HepG2 (cell line): ENCODE measurements around the gene CMC1. TPM values are rescaled to one million over a fixed set of nuclear protein-coding genes. Genes with fewer than 3 reads are reported as not detected.

Experiments used
- ELF1 ChIP-seq: sonication (generic); formaldehyde crosslinking; IDR thresholded peaks from 2 replicates; pipeline ENCODE4 v1.4.0; 2020; ENCODE audit warnings: missing genetic modification reagents
- ELF4 ChIP-seq: sonication (generic); formaldehyde crosslinking; IDR thresholded peaks from 2 replicates; pipeline ENCODE4 v1.5.0; 2020; ENCODE audit warnings: missing genetic modification reagents, mild to moderate bottlenecking, moderate library complexity, borderline replicate concordance
- HOXA5 ChIP-seq: sonication (generic); formaldehyde crosslinking; IDR thresholded peaks from 2 replicates; pipeline ENCODE4 v1.4.0; 2020; ENCODE audit warnings: missing genetic modification reagents
- KAT7 ChIP-seq: IDR thresholded peaks from 2 replicates; pipeline ENCODE4 v1.6.1; 2018; ENCODE audit warnings: borderline replicate concordance, missing compliant biosample characterization
- NFYB ChIP-seq: sonication (generic); formaldehyde crosslinking; IDR thresholded peaks from 2 replicates; pipeline ENCODE4 v1.4.0; 2020; ENCODE audit warnings: missing genetic modification reagents
- PCBP1 ChIP-seq: fragments of 200-400 bp; formaldehyde crosslinking; IDR thresholded peaks from 2 replicates; pipeline ENCODE4 v1.6.1; 2017; ENCODE audit warnings: mild to moderate bottlenecking, low read depth, low read length, borderline replicate concordance
- PHB2 ChIP-seq: fragments of 450-650 bp; IDR thresholded peaks from 2 replicates; pipeline ENCODE4 v1.6.1; 2018; ENCODE audit not compliant: partially characterized antibody
- RBAK ChIP-seq: sonication (generic); formaldehyde crosslinking; IDR thresholded peaks from 2 replicates; pipeline ENCODE4 v1.5.1; 2020; ENCODE audit warnings: mild to moderate bottlenecking, missing genetic modification reagents
- SMARCC2 ChIP-seq: fragments of 450-650 bp; IDR thresholded peaks from 2 replicates; pipeline ENCODE4 v1.6.1; 2017; ENCODE audit warnings: antibody characterized with exemption, mild to moderate bottlenecking
- TCF7 ChIP-seq: sonication (generic); IDR thresholded peaks from 2 replicates; pipeline ENCODE4 v1.6.1; 2016; ENCODE audit warnings: antibody characterized with exemption, low read depth
- YEATS2 ChIP-seq: sonication (generic); formaldehyde crosslinking; IDR thresholded peaks from 2 replicates; pipeline ENCODE4 v1.4.0; 2020; ENCODE audit warnings: missing genetic modification reagents, borderline replicate concordance
- ZNF234 ChIP-seq: sonication (generic); formaldehyde crosslinking; conservative IDR thresholded peaks from 2 replicates; pipeline ENCODE4 v1.5.1; 2020; ENCODE audit warnings: mild to moderate bottlenecking, missing genetic modification reagents
- ZNF333 ChIP-seq: sonication (generic); formaldehyde crosslinking; IDR thresholded peaks from 2 replicates; pipeline ENCODE4 v1.4.0; 2020; ENCODE audit warnings: mild to moderate bottlenecking, missing genetic modification reagents, borderline replicate concordance
- ZNF747 ChIP-seq: sonication (generic); formaldehyde crosslinking; IDR thresholded peaks from 2 replicates; pipeline ENCODE4 v1.8.1; 2023; ENCODE audit warnings: missing genetic modification reagents, mild to moderate bottlenecking, borderline replicate concordance
- polyA plus RNA-seq, 8 experiments: library from polyadenylated mRNA; depleted of rRNA in 3 of 8; stranded (reverse) in 7 of 8; unstranded in 1 of 8; fragments of >200 nt; fragmentation: Illumina TruSeq in 4 of 8; extraction: Trizol in 4 of 8; gene quantifications; 2 replicates each; pipeline versions ENCODE4 v1.2.1 to v1.2.3, GENCODE V29; 2011 to 2016; ENCODE audit warnings: low read depth in 4 of 8, missing spikeins in 1 of 8, mixed read lengths in 1 of 8; ENCODE audit not compliant: insufficient read depth in 1 of 8
- total RNA-seq, 5 experiments: library from RNA; depleted of rRNA; stranded (reverse); fragments of >200 nt; fragmentation: Illumina TruSeq; extraction: Trizol; gene quantifications; 2 replicates each; pipeline ENCODE4 v1.2.3, GENCODE V29; 2016; ENCODE audit warnings: low read depth in 1 of 5
- TF ChIP-seq, protein P1 (sequence below): sonication (generic); formaldehyde crosslinking; IDR thresholded peaks from 2 replicates; pipeline ENCODE4 v1.5.1; 2020; ENCODE audit warnings: mild to moderate bottlenecking, missing genetic modification reagents, moderate library complexity
- TF ChIP-seq, protein P2 (sequence below): IDR thresholded peaks from 2 replicates; pipeline ENCODE4 v1.6.1; 2016; ENCODE audit warnings: mild to moderate bottlenecking
- TF ChIP-seq, protein P3 (sequence below): sonication (generic); formaldehyde crosslinking; IDR thresholded peaks from 2 replicates; pipeline ENCODE4 v1.5.1; 2020; ENCODE audit warnings: mild to moderate bottlenecking, missing genetic modification reagents
- TF ChIP-seq, protein P4 (sequence below): IDR thresholded peaks from 2 replicates; pipeline ENCODE4 v1.6.1; 2016; ENCODE audit warnings: missing genetic modification reagents, missing compliant biosample characterization
- TF ChIP-seq, protein P5 (sequence below): sonication (generic); formaldehyde crosslinking; IDR thresholded peaks from 2 replicates; pipeline ENCODE4 v1.5.0; 2020; ENCODE audit warnings: missing genetic modification reagents

CMC1 gene
- total and polyA plus RNA-seq, 2 of the 13 experiments (the other 11 are each of a cell fraction or from before 2014, with no cell fraction given): 22.1 to 29.5 TPM

DNA sequence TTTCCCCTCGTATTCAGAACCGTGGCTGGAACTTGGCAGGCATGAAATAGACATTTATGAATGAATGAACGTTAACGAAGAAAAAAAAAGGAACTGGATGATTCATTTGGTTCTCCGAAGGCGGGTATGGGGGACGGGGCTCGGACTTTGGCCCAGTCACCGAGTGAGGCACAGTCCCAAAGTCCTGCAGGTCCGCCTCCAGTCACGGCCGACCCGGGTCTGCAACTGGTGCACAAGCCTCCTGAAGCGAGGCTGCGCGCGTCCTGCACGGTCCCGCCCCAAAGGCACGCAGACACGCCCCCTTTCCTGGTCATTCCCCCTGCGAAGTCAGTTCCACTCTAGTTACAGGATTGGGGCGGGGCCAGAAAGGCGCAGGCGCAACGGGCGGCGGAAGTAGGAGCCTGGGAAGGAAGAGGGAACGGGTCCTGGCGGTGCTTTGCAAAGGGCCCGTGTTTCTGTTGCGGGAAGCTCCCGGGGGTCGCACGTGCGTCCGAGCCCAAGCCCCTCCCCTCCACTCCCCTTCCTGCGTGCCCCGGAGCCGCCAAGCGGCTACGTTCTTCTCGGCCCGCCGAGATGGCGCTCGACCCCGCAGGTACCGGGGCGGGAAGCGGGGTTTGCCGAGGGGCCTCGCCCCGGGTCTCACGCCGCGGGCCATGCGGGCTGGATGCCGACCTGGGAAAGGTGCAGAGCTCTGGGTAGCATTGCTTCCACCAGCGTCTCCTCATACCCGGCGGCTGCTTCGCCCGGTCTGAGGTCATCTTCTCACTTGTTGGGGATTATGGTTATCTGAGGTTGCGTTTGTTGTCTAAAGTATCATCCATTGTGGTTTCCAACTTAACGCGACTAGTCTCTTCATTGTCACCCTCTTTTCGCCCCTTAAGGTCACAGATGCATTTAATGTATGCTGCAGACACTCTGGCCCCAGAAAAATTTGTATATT lies at the start of gene CMC1 (continued):
- TF ChIP-seq, protein P1, sequence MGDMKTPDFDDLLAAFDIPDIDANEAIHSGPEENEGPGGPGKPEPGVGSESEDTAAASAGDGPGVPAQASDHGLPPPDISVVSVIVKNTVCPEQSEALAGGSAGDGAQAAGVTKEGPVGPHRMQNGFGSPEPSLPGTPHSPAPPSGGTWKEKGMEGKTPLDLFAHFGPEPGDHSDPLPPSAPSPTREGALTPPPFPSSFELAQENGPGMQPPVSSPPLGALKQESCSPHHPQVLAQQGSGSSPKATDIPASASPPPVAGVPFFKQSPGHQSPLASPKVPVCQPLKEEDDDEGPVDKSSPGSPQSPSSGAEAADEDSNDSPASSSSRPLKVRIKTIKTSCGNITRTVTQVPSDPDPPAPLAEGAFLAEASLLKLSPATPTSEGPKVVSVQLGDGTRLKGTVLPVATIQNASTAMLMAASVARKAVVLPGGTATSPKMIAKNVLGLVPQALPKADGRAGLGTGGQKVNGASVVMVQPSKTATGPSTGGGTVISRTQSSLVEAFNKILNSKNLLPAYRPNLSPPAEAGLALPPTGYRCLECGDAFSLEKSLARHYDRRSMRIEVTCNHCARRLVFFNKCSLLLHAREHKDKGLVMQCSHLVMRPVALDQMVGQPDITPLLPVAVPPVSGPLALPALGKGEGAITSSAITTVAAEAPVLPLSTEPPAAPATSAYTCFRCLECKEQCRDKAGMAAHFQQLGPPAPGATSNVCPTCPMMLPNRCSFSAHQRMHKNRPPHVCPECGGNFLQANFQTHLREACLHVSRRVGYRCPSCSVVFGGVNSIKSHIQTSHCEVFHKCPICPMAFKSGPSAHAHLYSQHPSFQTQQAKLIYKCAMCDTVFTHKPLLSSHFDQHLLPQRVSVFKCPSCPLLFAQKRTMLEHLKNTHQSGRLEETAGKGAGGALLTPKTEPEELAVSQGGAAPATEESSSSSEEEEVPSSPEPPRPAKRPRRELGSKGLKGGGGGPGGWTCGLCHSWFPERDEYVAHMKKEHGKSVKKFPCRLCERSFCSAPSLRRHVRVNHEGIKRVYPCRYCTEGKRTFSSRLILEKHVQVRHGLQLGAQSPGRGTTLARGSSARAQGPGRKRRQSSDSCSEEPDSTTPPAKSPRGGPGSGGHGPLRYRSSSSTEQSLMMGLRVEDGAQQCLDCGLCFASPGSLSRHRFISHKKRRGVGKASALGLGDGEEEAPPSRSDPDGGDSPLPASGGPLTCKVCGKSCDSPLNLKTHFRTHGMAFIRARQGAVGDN (CRISPR knock-in tag): peak; percentile 98
- no peak for TF ChIP-seq SMARCC2
- peak; percentile 89 for TF ChIP-seq HOXA5 (CRISPR knock-in tag)
- TF ChIP-seq ZNF234 (CRISPR knock-in tag): peak; percentile 80; the same call in 1 of the 2 replicates
- TF ChIP-seq, protein P2, sequence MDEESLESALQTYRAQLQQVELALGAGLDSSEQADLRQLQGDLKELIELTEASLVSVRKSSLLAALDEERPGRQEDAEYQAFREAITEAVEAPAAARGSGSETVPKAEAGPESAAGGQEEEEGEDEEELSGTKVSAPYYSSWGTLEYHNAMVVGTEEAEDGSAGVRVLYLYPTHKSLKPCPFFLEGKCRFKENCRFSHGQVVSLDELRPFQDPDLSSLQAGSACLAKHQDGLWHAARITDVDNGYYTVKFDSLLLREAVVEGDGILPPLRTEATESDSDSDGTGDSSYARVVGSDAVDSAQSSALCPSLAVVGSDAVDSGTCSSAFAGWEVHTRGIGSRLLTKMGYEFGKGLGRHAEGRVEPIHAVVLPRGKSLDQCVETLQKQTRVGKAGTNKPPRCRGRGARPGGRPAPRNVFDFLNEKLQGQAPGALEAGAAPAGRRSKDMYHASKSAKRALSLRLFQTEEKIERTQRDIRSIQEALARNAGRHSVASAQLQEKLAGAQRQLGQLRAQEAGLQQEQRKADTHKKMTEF (CRISPR knock-in tag): peak; percentile 95
- TF ChIP-seq, protein P3, sequence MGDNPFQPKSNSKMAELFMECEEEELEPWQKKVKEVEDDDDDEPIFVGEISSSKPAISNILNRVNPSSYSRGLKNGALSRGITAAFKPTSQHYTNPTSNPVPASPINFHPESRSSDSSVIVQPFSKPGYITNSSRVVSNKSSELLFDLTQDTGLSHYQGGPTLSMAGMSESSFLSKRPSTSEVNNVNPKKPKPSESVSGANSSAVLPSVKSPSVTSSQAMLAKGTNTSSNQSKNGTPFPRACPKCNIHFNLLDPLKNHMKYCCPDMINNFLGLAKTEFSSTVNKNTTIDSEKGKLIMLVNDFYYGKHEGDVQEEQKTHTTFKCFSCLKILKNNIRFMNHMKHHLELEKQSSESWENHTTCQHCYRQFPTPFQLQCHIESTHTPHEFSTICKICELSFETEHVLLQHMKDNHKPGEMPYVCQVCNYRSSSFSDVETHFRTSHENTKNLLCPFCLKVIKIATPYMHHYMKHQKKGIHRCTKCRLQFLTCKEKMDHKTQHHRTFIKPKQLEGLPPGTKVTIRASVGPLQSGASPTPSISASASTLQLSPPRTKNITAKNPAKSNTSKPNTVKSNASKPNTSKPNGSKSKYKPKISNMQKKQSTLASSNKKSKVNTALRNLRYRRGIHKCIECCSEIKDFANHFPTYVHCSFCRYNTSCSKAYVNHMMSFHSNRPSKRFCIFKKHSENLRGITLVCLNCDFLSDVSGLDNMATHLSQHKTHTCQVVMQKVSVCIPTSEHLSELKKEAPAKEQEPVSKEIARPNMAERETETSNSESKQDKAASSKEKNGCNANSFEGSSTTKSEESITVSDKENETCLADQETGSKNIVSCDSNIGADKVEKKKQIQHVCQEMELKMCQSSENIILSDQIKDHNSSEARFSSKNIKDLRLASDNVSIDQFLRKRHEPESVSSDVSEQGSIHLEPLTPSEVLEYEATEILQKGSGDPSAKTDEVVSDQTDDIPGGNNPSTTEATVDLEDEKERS (CRISPR knock-in tag): no peak
- TF ChIP-seq ELF1 (CRISPR knock-in tag): peak; percentile 89
- TF ChIP-seq ELF4 (CRISPR knock-in tag): peak; percentile 80
- TF ChIP-seq, protein P4, sequence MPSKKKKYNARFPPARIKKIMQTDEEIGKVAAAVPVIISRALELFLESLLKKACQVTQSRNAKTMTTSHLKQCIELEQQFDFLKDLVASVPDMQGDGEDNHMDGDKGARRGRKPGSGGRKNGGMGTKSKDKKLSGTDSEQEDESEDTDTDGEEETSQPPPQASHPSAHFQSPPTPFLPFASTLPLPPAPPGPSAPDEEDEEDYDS (CRISPR knock-in tag): peak; percentile 85
- TF ChIP-seq ZNF747 (CRISPR knock-in tag): peak; percentile 73; the same call in 1 of the 2 replicates
- peak; percentile 67; the same call in 1 of the 2 replicates for TF ChIP-seq YEATS2 (CRISPR knock-in tag)
- TF ChIP-seq PHB2: no peak
- TF ChIP-seq, protein P5, sequence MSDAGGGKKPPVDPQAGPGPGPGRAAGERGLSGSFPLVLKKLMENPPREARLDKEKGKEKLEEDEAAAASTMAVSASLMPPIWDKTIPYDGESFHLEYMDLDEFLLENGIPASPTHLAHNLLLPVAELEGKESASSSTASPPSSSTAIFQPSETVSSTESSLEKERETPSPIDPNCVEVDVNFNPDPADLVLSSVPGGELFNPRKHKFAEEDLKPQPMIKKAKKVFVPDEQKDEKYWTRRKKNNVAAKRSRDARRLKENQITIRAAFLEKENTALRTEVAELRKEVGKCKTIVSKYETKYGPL (CRISPR knock-in tag): peak; percentile 46; the same call in 1 of the 2 replicates
- TF ChIP-seq KAT7: peak; percentile 94; the same call in 1 of the 2 replicates
- TF ChIP-seq ZNF333: 0 out of 2 replicates have a peak, but pooled peaks have one; percentile 54
- TF ChIP-seq NFYB: no peak
- peak; percentile 86 for TF ChIP-seq PCBP1
- TF ChIP-seq TCF7: no peak
- 0 out of 2 replicates have a peak, but pooled peaks have one; percentile 16 for TF ChIP-seq RBAK (CRISPR knock-in tag)
